Measurements from ENCODE around the gene RPS6KA5. TPM values are rescaled to one million over a fixed set of nuclear protein-coding genes. Genes with fewer than 3 reads are reported as not detected.

The RPS6KA5 gene
- total and polyA plus RNA-seq, 9 of the 15 experiments (the other 6 are each of a cell fraction or from before 2014, with no cell fraction given), result 0.88 to 7.7 (median 4.7) TPM

DNA sequence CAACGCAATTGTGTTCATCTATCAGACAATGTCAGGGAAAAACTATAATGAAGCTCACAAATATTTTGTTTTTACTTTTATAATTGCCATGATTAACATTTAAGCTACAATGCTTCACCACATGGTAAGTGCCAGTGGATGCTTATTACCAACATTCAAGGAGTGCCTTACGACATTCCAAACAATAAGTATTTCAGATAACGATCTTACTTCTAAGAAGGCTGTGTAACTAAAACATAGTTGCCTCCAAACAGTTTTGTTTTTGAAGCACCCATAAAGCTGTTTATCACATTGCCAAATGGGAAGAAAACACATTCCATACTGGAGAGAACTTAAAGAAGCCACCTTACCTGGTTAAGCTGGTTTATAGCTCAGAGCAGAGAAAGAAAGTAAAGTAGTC lies 78.8 kb downstream of the RPS6KA5 start:
- CTCF ChIA-PET (ENCODE audit: low intra/inter-chr PET ratio), result no interaction called here
- TF ChIP-seq TARDBP (IDR thresholded peaks at IDR 0.05) (no peak), ZFP1 (CRISPR knock-in tag; IDR thresholded peaks at IDR 0.05) (no peak), ZBTB8A (IDR thresholded peaks at IDR 0.05; ENCODE audit: partially characterized antibody) (no peak), GABPA (tag; conservative IDR thresholded peaks at IDR 0.05; ENCODE audit: low read depth) (no peak), PURB (CRISPR knock-in tag; IDR thresholded peaks at IDR 0.05; ENCODE audit: low read depth) (no peak), HDGF (IDR thresholded peaks at IDR 0.05) (no peak), SMARCA5 (IDR thresholded peaks at IDR 0.05) (no peak), KAT8 (IDR thresholded peaks at IDR 0.05; ENCODE audit: low read depth) (no peak), FUS (optimal IDR thresholded peaks at IDR 0.05; ENCODE audit: low read depth, low read length) (no peak)
- TF ChIP-seq, protein P1, sequence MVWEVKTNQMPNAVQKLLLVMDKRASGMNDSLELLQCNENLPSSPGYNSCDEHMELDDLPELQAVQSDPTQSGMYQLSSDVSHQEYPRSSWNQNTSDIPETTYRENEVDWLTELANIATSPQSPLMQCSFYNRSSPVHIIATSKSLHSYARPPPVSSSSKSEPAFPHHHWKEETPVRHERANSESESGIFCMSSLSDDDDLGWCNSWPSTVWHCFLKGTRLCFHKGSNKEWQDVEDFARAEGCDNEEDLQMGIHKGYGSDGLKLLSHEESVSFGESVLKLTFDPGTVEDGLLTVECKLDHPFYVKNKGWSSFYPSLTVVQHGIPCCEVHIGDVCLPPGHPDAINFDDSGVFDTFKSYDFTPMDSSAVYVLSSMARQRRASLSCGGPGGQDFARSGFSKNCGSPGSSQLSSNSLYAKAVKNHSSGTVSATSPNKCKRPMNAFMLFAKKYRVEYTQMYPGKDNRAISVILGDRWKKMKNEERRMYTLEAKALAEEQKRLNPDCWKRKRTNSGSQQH (CRISPR knock-in tag; IDR thresholded peaks at IDR 0.05), result no peak
- TF ChIP-seq, protein P2, sequence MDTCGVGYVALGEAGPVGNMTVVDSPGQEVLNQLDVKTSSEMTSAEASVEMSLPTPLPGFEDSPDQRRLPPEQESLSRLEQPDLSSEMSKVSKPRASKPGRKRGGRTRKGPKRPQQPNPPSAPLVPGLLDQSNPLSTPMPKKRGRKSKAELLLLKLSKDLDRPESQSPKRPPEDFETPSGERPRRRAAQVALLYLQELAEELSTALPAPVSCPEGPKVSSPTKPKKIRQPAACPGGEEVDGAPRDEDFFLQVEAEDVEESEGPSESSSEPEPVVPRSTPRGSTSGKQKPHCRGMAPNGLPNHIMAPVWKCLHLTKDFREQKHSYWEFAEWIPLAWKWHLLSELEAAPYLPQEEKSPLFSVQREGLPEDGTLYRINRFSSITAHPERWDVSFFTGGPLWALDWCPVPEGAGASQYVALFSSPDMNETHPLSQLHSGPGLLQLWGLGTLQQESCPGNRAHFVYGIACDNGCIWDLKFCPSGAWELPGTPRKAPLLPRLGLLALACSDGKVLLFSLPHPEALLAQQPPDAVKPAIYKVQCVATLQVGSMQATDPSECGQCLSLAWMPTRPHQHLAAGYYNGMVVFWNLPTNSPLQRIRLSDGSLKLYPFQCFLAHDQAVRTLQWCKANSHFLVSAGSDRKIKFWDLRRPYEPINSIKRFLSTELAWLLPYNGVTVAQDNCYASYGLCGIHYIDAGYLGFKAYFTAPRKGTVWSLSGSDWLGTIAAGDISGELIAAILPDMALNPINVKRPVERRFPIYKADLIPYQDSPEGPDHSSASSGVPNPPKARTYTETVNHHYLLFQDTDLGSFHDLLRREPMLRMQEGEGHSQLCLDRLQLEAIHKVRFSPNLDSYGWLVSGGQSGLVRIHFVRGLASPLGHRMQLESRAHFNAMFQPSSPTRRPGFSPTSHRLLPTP (IDR thresholded peaks at IDR 0.05; ENCODE audit: borderline replicate concordance, extremely low read depth, insufficient read length), result no peak
- TF ChIP-seq, protein P3, sequence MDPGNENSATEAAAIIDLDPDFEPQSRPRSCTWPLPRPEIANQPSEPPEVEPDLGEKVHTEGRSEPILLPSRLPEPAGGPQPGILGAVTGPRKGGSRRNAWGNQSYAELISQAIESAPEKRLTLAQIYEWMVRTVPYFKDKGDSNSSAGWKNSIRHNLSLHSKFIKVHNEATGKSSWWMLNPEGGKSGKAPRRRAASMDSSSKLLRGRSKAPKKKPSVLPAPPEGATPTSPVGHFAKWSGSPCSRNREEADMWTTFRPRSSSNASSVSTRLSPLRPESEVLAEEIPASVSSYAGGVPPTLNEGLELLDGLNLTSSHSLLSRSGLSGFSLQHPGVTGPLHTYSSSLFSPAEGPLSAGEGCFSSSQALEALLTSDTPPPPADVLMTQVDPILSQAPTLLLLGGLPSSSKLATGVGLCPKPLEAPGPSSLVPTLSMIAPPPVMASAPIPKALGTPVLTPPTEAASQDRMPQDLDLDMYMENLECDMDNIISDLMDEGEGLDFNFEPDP (CRISPR knock-in tag; IDR thresholded peaks at IDR 0.05), result no peak
- TF ChIP-seq, protein P4, sequence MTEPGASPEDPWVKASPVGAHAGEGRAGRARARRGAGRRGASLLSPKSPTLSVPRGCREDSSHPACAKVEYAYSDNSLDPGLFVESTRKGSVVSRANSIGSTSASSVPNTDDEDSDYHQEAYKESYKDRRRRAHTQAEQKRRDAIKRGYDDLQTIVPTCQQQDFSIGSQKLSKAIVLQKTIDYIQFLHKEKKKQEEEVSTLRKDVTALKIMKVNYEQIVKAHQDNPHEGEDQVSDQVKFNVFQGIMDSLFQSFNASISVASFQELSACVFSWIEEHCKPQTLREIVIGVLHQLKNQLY (CRISPR knock-in tag; conservative IDR thresholded peaks at IDR 0.05), result no peak

More for the DNA sequence above, 78.8 kb downstream of the RPS6KA5 start:
- H3K4me1 ChIP-seq (replicated peaks in 1 of 2; ENCODE audit: control insufficient read depth in 2 of 2, insufficient read depth in 2 of 2, low read length in 2 of 2), result no peaks in the 10 kb centered on the region
- intact Hi-C loops (cut with micrococcal nuclease) (no loop called here), in situ Hi-C loops (cut with MboI) (no loop called here)
- ATAC-seq (no peak), FAIRE-seq (no peak), DNase-seq (ENCODE audit: extremely low read depth in 1 of 4, low spot score in 3 of 4) (no peak)
- 47% methylated on average over 3 of the region's 3 CpGs for WGBS (ENCODE audit: insufficient coverage, low coverage, missing lambda C conversion rate)
- POLR2A ChIA-PET, result no interaction called here
- H3K9me1 ChIP-seq (ENCODE audit: control insufficient read depth, insufficient read depth, low read length), result no peaks in the 10 kb centered on the region
- no peak overlapping the region for H3K4me2 ChIP-seq (ENCODE audit: insufficient read depth, low read length)
- no peaks in the 10 kb centered on the region for H3K27me3 ChIP-seq (ENCODE audit: control insufficient read depth in 2 of 2, insufficient read depth in 2 of 2, low read length in 2 of 2)
- no peaks in the 10 kb centered on the region for H3K9me3 ChIP-seq (replicated peaks; ENCODE audit: control insufficient read depth, insufficient read depth, low read depth, low read length)
- no peak overlapping the region; a peak in 1 of 4 replicates for H3K9ac ChIP-seq (ENCODE audit: insufficient read depth in 1 of 2, low read depth in 2 of 2, low read length in 2 of 2)
- H4K20me1 ChIP-seq (replicated peaks; ENCODE audit: control insufficient read depth, insufficient read depth, low read length), result no peaks in the 10 kb centered on the region
- no peaks in the 10 kb centered on the region for H3K79me2 ChIP-seq (ENCODE audit: control insufficient read depth, insufficient read depth, low read length)
- no peak overlapping the region for H3K4me3 ChIP-seq
- no peak overlapping the region for H2AFZ ChIP-seq (ENCODE audit: low read depth, low read length)
- BruUV-seq (replicated peaks), result no TSS peak
- H3K27ac ChIP-seq (ENCODE audit: extremely low read depth, low read depth, low read length), result no peak overlapping the region
- peaks cover 5% of the 10 kb centered on the region; the same call in 1 of the 3 replicates for H3K36me3 ChIP-seq (ENCODE audit: control insufficient read depth, insufficient read depth, low read length)
